ENCODE results near the gene GLA.

The GLA gene

DNA sequence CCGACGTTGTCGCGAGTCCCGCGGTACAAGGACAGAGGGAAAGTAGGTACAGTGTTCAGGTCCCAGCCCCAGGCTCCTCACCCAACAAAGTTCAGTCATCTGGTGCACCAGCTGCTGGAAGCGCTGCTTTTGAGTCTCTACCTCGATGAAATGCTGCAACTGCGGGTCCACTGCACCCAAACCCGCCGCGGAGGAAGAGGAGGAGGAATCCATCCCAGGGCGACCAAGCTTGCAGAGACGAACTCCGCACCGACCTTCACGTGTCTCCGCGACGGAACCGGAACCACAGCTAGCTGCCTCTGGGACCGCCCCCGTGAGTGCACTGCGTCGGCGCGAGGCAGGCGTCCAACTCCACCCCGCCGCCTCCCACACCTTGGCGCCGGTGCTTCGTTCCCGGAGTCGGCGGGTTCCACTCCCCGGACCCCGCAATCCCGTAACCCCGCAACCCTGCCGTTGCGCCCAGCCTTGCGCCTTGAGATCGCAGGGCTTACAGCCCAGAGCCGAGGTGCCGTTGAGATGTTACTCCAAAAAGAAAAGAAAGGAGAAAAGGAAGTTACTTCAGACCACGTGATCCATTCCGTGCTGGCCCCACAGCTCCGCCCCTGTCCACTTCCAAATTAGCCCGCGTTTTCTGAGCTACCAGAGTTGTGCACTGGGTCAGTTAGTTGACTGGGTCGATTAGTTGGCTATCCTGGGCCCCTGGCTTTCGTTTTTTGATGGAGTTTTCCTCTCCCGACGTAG is 59.1 kb downstream of the GLA start, which contains the start of gene TIMM8A:
TSS of gene TIMM8A (minus strand) at position 291 of the 741 bp plus-strand sequence. CDS start at position 213, 78 bp downstream.
- peak; percentile 87 for DNase-seq

- no peak for DNase-seq
These were observed 59.8 kb downstream of the GLA start for GRCh38 chrX:101347859-101348451.
